SH-SY5Y (cell line): ENCODE data around the gene DEPDC5.

Experiments used
- GATA2 ChIP-seq: IDR thresholded peaks from 2 replicates; pipeline ENCODE4 v1.6.1; 2011; ENCODE audit warnings: mild to moderate bottlenecking, low read depth, low read length
- GATA3 ChIP-seq: IDR thresholded peaks from 2 replicates; pipeline ENCODE4 v1.6.1; 2011; ENCODE audit warnings: low read depth, mild to moderate bottlenecking, low read length, moderate library complexity

DEPDC5 gene

DNA sequence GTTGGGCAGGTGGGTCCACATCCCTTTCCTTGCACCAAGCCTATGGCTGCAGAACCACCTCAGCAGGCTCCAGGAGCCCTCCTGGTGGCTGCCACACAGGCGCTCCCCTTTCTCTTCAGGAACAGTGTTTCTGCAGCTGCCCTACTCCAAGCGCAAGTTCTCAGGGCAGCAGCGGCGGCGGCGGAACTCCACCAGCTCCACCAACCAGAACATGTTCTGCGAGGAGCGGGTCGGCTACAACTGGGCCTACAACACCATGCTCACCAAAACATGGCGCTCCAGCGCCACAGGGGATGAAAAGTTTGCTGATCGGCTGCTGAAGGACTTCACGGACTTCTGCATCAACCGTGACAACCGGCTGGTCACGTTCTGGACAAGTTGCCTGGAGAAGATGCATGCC is 152.3 kb downstream of the DEPDC5 start:
- no peak for TF ChIP-seq GATA2
- TF ChIP-seq GATA3: no peak

DNA sequence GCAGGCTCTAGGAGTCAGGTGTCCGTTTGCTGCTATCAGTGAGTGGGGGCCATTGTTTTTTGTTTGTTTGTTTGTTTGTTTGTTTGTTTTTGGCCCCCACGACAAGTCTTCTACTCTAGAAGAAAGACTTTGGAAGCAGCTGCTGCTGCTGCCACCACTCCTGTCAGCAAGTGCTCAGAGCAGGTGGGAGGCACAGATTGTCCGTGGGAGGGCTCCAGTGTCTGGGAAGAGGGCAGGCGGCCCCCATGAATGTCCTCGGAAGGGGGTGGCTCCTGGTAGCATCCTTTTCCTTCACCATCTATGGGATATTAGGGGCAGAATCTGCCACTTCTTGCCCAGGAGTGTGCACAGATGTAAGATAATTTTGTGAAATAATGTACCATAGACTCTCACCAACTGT is 152.8 kb downstream of the DEPDC5 start:
- no peak for TF ChIP-seq GATA3
- no peak for TF ChIP-seq GATA2

DNA sequence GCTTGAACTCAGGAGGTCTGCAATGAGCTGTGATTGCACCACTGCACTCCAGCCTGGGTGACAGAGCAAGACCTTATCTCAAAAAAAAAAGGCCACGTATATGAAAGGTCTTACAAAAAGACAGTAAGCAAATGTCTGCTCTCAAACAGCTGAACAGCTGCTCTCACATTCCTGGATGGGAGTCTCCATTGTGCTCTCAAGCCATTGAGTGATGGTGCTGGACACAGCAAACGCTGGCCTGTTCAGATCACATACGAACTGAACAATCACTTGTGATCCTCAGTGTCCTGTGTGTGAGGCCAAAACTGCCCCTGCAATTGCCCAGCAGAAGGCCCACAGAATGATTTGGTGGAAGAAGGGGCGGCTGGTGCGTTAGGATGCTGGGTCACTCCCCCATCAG is 156.2 kb downstream of the DEPDC5 start:
- no peak for TF ChIP-seq GATA3
- no peak for TF ChIP-seq GATA2

DNA sequence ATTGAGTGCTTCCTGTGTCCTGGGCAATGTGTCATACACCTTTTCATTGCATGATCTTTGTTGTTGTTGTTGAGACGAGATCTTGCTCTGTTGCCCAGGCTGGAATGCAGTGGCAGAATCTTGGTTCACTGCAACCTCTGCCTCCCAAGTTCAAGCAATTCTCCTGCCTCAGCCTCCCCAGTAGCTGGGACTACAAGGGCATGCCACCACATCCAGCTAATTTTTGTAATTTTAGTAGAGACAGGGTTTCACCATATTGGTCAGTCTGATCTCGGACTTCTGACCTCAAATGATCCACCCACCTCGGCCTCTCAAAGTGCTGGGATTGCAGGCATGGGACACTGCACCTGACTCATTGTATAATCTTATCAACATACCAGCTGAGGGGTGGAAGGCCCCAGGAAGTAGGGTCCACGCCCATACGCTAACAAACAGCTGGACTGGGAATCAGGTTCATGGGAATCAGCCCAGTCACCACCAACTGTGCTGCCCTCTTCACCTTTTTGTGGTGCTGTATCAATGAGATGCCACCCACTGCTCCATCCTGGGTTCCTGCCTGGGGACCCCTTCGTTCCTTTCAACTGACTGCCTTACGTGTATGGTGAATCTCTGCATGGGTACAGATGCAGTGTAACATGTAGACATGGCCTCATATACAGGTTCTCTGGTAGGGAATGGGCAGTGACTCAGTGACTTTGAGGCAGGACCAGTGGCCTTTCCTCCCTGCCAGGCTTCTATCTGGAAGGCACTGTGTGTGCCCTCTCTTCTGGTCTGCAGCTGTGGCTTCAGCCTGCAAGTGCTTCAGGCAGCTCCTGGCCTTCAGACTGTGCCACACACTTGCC is 158.0 kb downstream of the DEPDC5 start:
- TF ChIP-seq GATA2 (no peak), GATA3 (no peak)

DNA sequence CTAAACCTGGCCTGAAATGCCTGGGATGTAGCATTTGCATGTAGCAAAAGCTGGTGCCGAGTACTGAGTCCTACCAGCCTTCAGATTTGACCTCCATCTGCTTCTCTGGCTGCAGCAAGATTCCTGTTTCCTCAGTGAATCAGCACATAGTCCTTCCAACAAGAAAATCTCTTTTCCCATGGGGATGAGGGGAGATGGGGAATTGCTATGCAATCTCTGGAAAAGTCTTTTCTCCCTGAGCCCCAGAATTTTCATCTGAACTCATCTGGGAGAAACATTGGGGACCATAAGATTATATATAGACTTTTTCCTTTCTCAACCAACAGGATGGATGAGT is 158.6 kb downstream of the DEPDC5 start:
- TF ChIP-seq GATA3 (no peak), GATA2 (no peak)

DNA sequence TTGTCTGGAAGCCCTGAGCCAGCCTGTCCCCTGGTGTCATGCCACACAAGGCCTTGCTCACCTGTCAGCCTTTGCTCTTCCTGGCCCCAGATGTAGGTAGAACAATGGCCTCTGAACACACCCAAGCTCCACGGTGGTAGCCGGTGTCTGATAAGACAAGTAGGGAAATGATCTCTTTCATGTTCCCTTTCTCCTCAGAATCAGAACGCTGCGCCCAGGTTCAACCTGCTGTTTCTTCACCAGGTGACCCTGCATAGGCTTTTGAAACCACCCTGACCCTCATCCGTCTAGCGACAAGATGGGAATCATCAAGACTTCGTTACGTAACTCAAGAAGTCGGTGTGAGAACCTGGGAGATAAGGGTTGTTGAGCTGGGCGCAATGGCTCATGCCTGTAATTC is 161.8 kb downstream of the DEPDC5 start:
- TF ChIP-seq GATA3 (no peak), GATA2 (no peak)

DNA sequence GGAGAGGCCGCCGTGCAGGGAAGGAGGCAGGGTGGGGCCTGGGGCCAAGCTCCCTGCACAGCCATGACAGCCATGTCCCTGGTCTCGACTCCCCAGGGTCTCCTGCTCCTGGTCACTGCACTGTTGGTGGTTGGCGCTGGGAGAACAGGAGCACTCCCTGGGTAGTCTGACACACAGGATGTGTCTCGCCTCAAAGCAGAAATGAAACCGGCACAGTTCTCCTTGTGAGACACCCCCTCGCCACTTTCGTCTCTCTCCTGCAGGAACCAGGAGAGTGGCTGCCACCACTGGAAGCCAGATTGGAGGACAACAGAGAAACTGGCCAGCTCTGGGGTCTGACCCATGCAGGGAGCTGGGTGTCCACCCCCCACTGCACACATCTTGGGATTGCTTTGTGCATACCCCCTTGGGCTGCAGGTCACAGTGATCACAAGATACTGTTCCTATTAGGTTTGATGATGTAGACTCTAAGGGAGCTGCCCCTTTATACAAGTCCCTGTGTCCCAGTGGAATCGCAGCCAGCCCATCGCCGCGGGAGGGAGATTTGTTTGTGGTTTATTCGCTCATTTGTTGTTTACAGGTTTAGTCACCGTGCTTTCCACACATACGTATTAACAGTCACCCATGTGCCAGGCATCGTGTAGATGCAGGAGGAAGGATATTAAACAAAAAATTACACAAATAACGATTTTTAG is 163.6 kb downstream of the DEPDC5 start:
- TF ChIP-seq GATA3 (no peak), GATA2 (no peak)

DNA sequence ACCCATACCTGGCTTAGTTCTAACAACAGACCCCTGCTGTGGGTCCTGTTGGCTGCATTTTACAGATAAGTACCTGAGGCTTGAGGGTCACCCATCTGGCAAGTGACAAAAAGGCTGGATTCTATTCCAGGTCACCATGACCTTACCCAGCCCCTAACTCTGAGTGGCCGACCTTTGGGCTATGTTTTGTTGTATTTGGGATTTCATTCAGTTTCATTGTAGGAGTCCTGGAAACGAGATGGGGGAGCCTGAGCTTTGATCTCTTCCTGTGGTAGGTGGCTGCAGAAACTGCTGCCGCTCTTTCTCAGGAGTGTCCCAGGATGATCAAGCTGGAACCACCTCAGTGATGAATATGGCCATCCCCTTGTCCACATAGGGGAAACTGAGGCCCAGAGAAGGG is 165.9 kb downstream of the DEPDC5 start:
- TF ChIP-seq GATA2: no peak
- TF ChIP-seq GATA3: no peak

DNA sequence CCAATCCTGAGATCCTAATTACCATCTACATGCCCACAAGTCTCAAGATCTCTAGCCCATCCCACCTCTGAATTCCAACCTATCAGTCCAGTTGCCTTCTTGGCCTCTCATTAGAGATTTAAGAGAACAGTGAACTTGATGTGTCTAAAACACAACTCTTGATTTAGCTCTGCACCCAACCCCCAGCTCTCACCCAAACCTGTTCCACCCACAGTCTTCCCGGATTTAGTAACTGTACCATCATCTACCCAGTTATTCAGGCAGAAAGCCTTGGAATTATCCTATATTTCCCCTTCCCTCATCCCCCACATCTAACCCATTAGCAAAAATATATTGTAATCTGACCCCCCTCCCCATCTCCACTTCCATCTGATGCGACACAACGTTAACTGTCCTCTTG is 166.5 kb downstream of the DEPDC5 start:
- TF ChIP-seq GATA2: no peak
- TF ChIP-seq GATA3: no peak

DNA sequence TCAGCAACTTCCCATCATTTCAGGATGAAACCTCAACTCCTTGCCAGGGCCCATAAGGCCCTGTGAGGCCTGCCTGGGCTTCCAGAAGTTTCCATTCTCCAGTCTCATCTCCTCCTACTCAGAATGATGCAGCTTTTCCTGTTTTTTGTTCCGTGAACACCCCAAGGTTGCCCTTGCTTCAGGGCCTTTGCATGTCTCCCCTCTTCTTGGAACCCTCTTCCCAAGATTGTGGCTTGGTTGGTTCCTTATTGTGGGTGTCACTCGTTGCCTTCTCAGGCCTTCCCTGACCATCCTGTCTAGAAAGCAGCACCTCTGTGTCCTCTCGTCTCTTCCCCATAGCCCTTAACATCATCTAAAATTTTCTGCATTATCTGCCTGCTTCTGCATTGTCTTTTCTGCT is 167.3 kb downstream of the DEPDC5 start:
- no peak for TF ChIP-seq GATA3
- TF ChIP-seq GATA2: no peak

DNA sequence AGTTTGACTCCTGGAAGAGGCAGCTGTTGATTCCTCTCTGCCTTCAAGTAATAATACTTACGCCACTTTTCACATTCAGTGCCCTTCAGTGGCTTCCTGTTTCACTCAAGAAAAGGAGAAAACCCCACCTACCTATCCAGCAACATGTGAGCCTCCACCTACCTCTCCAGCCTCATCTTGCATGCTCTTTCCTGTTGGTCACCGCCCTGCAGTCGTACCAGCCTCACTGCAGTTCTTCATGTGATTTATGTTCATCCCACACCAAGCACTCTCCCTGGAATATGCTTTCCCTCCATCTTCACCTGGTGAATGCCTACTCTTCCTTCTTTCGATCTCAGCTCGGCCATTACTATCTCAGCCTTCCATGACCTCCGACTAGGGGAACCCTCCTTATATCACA is 168.7 kb downstream of the DEPDC5 start:
- TF ChIP-seq GATA2: no peak

DNA sequence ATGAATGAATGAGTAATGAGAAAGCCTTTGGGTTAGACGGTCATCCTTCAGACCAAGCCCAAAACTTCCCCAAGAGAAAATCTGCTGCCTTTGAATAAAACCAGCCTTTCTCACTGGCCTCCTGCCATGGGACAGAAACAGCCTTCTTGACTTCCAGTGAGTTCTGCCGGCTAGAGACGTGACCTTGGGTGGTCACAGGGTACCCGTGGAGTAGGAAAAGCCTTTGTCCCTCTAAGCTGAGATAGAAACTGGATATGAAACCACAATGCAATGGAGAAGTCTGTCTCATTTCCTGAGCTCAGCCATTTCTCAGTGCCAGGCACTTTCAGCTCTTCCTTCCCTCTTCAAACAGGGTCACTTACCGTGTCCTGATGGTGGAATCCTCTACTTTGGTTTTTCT is 169.3 kb downstream of the DEPDC5 start:
- TF ChIP-seq GATA3 (no peak), GATA2 (no peak)

DNA sequence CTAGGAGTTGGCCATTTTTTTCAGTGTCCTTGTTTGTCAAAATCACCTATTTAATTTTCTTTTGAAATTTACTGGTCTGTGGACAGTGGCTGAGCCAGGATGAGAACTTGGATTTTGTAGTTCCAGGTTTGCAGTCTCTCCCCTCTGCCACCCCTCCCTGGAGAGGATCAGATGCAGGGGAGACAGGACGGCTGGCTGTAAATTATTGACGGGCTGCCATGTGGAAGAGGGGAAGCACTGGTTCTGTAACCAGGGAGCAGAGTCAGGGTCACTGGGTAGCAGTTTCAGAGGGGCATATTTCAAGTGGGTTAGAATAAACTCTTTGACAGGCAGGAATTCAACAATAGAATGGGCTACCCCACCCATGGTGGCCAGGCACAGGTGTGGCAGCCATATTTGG is 169.9 kb downstream of the DEPDC5 start:
- no peak for TF ChIP-seq GATA3
- no peak for TF ChIP-seq GATA2

DNA sequence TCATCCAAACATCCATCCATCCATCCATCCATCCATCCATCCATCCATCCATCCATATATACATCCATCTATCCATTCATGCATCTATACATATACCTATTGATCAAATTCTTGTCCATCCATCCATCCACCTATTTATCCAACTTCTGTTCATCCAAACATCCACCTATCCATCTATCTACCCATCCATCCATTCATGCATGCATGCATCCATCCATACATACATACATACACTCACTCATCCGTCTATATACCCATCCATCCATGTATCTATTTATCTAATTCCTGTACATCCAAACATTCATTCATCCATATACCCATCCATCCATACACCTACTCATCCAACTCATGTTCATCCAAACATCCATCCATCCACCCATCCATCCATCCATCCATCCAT is 171.2 kb downstream of the DEPDC5 start:
- TF ChIP-seq GATA3 (no peak), GATA2 (no peak)

DNA sequence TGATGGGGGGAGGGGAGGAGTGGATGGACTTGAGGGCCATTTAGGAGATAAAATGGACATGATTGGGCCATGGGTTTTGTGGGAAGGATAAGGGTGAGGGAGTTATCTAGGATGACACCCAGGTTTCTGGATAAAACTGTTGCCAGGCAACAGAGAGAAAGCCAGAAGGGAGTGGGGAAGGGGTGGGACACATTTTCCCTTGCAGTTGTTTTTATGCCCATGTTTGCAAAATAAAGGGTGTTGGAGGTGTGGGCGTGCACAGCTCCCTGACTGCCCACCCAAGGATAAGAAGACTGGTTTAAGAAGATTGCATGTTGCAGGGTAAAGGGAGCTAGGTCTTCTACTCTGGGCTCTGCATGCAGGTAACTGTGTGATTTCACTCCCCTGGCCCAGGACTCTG is 172.2 kb downstream of the DEPDC5 start:
- TF ChIP-seq GATA3 (no peak), GATA2 (no peak)
